ENCODE measurements around the gene RMND5A.
A peak's percentile ranks its signal among the peaks of the same experiment; 100 is the strongest.

RMND5A gene

GRCh38 chr2:86719637-86720539 lies at the start of gene RMND5A:
Gene RMND5A (plus strand): TSS chr2:86720291. CDS start chr2:86720668, 377 bp downstream.
- DNase-seq (ENCODE audit: low read depth): peak; percentile 76
- H3K4me3 ChIP-seq (ENCODE audit: control insufficient read depth, low read depth, low read length): peak within 1 kb of the TSS; percentile 67

GRCh38 chr2:86671337-86671981 lies 48.6 kb upstream of the RMND5A start:
- no peak for DNase-seq (ENCODE audit: low read depth)
- no peak overlapping the region for H3K4me3 ChIP-seq (ENCODE audit: control insufficient read depth, low read depth, low read length)
- TF ChIP-seq CTCF (IDR thresholded peaks at IDR 0.05; ENCODE audit: control insufficient read depth, insufficient read depth, low read depth, low read length, missing control alignments): no peak

GRCh38 chr2:86672027-86672545 lies 48.0 kb upstream of the RMND5A start:
- no peak overlapping the region for H3K4me3 ChIP-seq (ENCODE audit: control insufficient read depth, low read depth, low read length)
- no peak for DNase-seq (ENCODE audit: low read depth)
- no peak for TF ChIP-seq CTCF (IDR thresholded peaks at IDR 0.05; ENCODE audit: control insufficient read depth, insufficient read depth, low read depth, low read length, missing control alignments)

- no peak for TF ChIP-seq CTCF (IDR thresholded peaks at IDR 0.05; ENCODE audit: control insufficient read depth, insufficient read depth, low read depth, low read length, missing control alignments)
- no peak overlapping the region for H3K4me3 ChIP-seq (ENCODE audit: control insufficient read depth, low read depth, low read length)
Observed at GRCh38 chr2:86673011-86673410, 47.1 kb upstream of the RMND5A start.

GRCh38 chr2:86673986-86674670 lies 46.0 kb upstream of the RMND5A start:
- no peak overlapping the region for H3K4me3 ChIP-seq (ENCODE audit: control insufficient read depth, low read depth, low read length)
- TF ChIP-seq CTCF (IDR thresholded peaks at IDR 0.05; ENCODE audit: control insufficient read depth, insufficient read depth, low read depth, low read length, missing control alignments): no peak
- DNase-seq (ENCODE audit: low read depth): no peak

More at GRCh38 chr2:86673011-86673410, 47.1 kb upstream of the RMND5A start:
- DNase-seq (ENCODE audit: low read depth): no peak

GRCh38 chr2:86675104-86675503 lies 45.0 kb upstream of the RMND5A start:
- DNase-seq (ENCODE audit: low read depth): no peak
- TF ChIP-seq CTCF (IDR thresholded peaks at IDR 0.05; ENCODE audit: control insufficient read depth, insufficient read depth, low read depth, low read length, missing control alignments): no peak
- H3K4me3 ChIP-seq (ENCODE audit: control insufficient read depth, low read depth, low read length): no peak overlapping the region

All from AG09309 (cell line).